Adrenal gland (tissue), 5 donors: ENCODE data around the gene BTBD1.

Experiments used
- POLR2A ChIP-seq, 2 donors: fragments of 450-650 bp; IDR thresholded peaks; one replicate each; pipeline ENCODE4 v1.6.1; 2017; ENCODE audit warnings: antibody characterized with exemption in 2 of 2, mild to moderate bottlenecking in 2 of 2, moderate library complexity in 1 of 2
- TF ChIP-seq, protein P1 (sequence below), 6 experiments: fragments of 450-650 bp in 4 of 6; fragments of 200-600 bp in 2 of 6; sonication (generic) in 1 of 6; IDR thresholded peaks; 1 replicate in 5 of 6; 2 replicates in 1 of 6; pipeline versions ENCODE4 v1.5.1 to v1.8.0; 2016 to 2021; ENCODE audit warnings: antibody characterized with exemption in 6 of 6, mild to moderate bottlenecking in 2 of 6, moderate library complexity in 1 of 6
- donor health status: DM: no; HTN: no; CAD: no.

DNA sequence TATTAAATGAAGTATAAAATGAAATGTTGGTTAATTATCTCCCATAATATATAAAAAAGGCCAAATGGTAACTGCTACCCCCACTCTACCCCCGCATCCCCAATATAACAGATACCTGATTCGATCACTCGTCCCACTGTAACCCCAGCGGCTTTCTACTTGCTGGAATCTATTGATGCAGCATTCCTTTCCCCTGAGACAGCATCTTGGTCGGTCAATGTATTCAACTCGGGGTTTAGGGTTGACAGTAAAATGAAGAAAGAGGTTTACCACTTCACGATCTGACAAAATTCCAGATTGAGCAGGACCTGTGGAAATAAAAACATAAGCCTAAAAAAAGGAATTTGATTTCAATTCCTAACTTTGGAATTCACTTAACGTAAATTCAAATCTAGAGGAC lies 37.0 kb downstream of the BTBD1 start:
- TF ChIP-seq, protein P1, sequence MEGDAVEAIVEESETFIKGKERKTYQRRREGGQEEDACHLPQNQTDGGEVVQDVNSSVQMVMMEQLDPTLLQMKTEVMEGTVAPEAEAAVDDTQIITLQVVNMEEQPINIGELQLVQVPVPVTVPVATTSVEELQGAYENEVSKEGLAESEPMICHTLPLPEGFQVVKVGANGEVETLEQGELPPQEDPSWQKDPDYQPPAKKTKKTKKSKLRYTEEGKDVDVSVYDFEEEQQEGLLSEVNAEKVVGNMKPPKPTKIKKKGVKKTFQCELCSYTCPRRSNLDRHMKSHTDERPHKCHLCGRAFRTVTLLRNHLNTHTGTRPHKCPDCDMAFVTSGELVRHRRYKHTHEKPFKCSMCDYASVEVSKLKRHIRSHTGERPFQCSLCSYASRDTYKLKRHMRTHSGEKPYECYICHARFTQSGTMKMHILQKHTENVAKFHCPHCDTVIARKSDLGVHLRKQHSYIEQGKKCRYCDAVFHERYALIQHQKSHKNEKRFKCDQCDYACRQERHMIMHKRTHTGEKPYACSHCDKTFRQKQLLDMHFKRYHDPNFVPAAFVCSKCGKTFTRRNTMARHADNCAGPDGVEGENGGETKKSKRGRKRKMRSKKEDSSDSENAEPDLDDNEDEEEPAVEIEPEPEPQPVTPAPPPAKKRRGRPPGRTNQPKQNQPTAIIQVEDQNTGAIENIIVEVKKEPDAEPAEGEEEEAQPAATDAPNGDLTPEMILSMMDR (IDR thresholded peaks at IDR 0.05): no peak
- TF ChIP-seq POLR2A (IDR thresholded peaks at IDR 0.05): no peak
